PFSK-1 (cell line): ENCODE data around the gene LRMDA.

Experiments
- FOXP2 ChIP-seq: optimal IDR thresholded peaks from 2 replicates; pipeline ENCODE3; 2011; ENCODE audit warnings: borderline replicate concordance, control low read depth, inconsistent platforms; ENCODE audit not compliant: insufficient read depth; ENCODE audit errors: extremely low read length, extremely low read depth
- POLR2AphosphoS5 ChIP-seq: IDR thresholded peaks from 2 replicates; pipeline ENCODE4 v1.6.1; 2012; ENCODE audit warnings: low read depth, mild to moderate bottlenecking, control low read depth, low read length, moderate library complexity
- REST ChIP-seq, 2 experiments: IDR thresholded peaks; 2 replicates each; pipeline versions ENCODE4 v1.6.1 to v1.8.0; 2011 to 2012; ENCODE audit warnings: low read depth in 2 of 2, low read length in 2 of 2, control low read depth in 1 of 2, inconsistent platforms in 1 of 2, mild to moderate bottlenecking in 1 of 2, moderate library complexity in 1 of 2; ENCODE audit not compliant: insufficient read depth in 1 of 2
- SIN3A ChIP-seq: IDR thresholded peaks from 2 replicates; pipeline ENCODE4 v1.6.1; 2012; ENCODE audit warnings: mild to moderate bottlenecking, low read length, moderate library complexity, borderline replicate concordance; ENCODE audit not compliant: insufficient read depth
- TAF1 ChIP-seq: IDR thresholded peaks from 2 replicates; pipeline ENCODE4 v1.6.1; 2012; ENCODE audit warnings: low read length, control low read depth, borderline replicate concordance; ENCODE audit not compliant: insufficient read depth

LRMDA gene

GRCh38 chr10:75623310-75624093 is 192.1 kb downstream of the LRMDA start:
- no peak for TF ChIP-seq REST (IDR thresholded peaks at IDR 0.05; ENCODE audit: insufficient read depth in 1 of 2, low read depth in 2 of 2, low read length in 2 of 2)
- TF ChIP-seq POLR2AphosphoS5, result no peak
- TF ChIP-seq FOXP2, result no peak
- TF ChIP-seq TAF1, result no peak
- no peak for TF ChIP-seq SIN3A

DNA sequence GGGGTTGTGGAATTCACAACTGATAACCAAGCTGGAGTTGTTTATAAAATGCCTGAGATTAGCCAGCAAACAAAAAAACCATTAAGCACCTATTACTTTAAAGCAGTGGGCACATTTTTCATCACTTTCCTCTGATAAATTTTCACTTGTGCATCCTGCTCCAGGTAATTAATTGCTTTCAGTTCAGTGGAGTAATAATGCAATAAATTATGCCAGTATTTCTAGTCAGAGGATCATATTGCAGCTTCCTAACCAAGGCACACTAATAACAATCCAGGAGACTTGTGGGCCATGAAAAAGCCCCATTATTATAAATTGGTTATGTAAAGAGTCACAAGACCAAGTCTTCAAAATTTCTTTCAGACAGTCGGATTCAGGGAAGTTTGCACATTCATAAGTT is 193.2 kb downstream of the LRMDA start:
- TF ChIP-seq FOXP2 (no peak), TAF1 (no peak), SIN3A (no peak), POLR2AphosphoS5 (no peak), REST (IDR thresholded peaks at IDR 0.05; ENCODE audit: insufficient read depth in 1 of 2, low read depth in 2 of 2, low read length in 2 of 2) (no peak)

DNA sequence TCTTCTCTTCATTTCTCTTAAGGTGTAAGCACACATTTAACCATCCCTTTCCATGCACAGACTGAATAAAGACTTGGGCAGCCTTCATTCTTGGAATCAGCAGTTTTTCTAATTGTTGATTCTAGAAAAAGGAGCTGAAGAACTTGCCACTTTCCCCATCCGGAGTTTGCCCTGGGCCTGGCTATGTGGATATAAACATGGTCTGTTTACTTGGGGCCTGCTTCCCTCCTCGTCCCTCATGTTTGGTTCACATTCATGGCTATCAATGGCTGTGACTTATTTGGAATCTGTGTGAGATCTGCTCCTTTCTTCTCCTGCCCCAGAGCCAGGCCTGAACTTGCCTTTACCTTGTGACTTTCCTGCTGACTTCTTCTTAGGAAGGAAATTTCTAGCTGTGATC is 199.3 kb downstream of the LRMDA start:
- no peak for TF ChIP-seq SIN3A
- no peak for TF ChIP-seq TAF1
- no peak for TF ChIP-seq FOXP2
- TF ChIP-seq REST (IDR thresholded peaks at IDR 0.05; ENCODE audit: insufficient read depth in 1 of 2, low read depth in 2 of 2, low read length in 2 of 2), result no peak
- no peak for TF ChIP-seq POLR2AphosphoS5

GRCh38 chr10:75632805-75633462 is 201.5 kb downstream of the LRMDA start:
- TF ChIP-seq REST (IDR thresholded peaks at IDR 0.05; ENCODE audit: insufficient read depth in 1 of 2, low read depth in 2 of 2, low read length in 2 of 2) (no peak), POLR2AphosphoS5 (no peak), FOXP2 (no peak), TAF1 (no peak), SIN3A (no peak)
